ENCODE data around the gene CA11. TPM values are rescaled to one million over a fixed set of nuclear protein-coding genes. Genes with fewer than 3 reads are reported as not detected.
A peak's percentile ranks its signal among the peaks of the same experiment; 100 is the strongest.
"Not testable (repeated sequence)": the region's sequence is repeated elsewhere in the genome, so short reads cannot be mapped to it uniquely, and the experiment has no call there.

Gene CA11
- total RNA-seq = 10 to 100 TPM; 12.0 to 14.9 TPM

DNA sequence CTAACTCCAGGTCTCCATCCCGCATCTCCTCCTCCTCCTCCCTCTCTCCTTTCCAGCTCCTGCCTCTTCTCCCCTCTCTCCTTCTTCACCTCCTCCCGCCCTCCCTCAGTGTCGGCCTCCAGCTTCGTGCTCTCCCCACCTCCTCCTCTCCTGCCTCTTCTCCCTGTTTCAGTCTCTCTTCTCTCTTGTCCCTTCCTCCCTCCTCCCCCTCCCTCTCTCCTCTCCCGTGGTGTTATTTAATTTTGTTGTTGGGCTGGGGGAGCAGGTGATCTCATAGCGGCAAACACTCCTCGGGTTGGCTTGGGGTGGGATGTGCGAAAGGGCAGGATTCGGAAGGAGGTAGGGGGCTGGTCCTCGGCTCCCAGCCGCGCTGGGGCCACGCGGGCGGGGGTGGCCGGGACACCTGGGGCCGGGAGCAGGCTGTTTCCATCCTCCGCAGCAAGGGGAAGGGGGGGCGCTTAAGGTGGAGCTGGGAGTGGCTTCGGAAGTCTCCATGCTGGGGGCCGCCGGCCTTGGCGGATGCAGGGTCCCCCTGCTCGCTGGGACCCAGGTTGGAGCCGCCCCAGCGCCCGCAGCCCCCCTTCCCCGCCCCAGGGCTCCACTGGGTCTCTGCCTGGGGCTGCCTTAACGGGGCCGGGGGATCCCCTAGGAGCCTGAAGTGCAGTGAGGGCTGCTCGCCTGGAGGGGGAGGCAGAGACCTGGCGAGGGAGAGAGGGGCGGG is at the start of gene CA11:
Gene CA11 (minus strand): TSS at position 187 of the 721 bp plus-strand sequence. CDS start 555 bp downstream, outside the sequence.
- CTCF ChIA-PET = interaction anchor here (0.9 to 2.6 kb wide), 10 partner anchors 10 to 254 kb away, joined by 3 to 17 read pairs (median 4); partner anchors contain the start of genes FUT2 and NUCB1
- Mint-ChIP-seq H3K4me1 (ENCODE audit: low read depth) (peaks cover 31% of the 10 kb centered on the region), H3K9me3 (no peaks in the 10 kb centered on the region), H3K36me3 (ENCODE audit: low read depth) (no peaks in the 10 kb centered on the region), H3K27me3 (ENCODE audit: low read depth) (no peaks in the 10 kb centered on the region), H3K27ac (peak within 1 kb of the TSS; percentile 80), H3K4me3 (peak within 1 kb of the TSS; percentile 78)
- intact Hi-C loops (cut with micrococcal nuclease) = loop anchor here (1.0 to 5.0 kb wide), 10 partner anchors 9 to 346 kb away; partner anchors contain the start of genes DBP, GYS1 and RUVBL2
- DNase-seq = peak; percentile 95

DNA sequence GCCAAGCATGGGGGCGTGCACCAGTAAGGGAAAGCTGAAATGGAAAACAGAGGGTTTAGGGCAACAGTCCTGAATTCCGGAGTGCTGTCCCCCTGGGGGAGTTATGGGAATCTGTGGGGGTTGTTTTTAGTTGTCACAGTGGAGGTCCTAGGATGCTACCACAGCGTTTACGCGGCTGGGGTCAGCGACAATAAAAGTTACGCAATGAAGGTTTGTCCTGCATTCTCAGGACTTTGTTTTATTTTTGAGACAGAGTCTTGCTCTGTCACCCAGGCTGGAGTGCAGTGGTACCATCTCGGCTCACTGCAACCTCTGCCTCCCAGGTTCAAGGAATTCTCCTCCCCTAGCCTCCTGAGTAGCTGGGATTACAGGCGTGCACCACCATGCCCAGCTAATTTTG is 47.6 kb upstream of the CA11 start:
- Mint-ChIP-seq H3K27me3 (ENCODE audit: low read depth) (peaks cover 14% of the 10 kb centered on the region), H3K4me1 (ENCODE audit: low read depth) (peaks cover 15% of the 10 kb centered on the region)
- H3K27ac Mint-ChIP-seq; H3K9me3 Mint-ChIP-seq; intact Hi-C loops (cut with micrococcal nuclease); H3K36me3 Mint-ChIP-seq (ENCODE audit: low read depth); H3K4me3 Mint-ChIP-seq; DNase-seq: not testable (repeated sequence)
- CTCF ChIA-PET = interaction anchor here (2.4 kb wide), 1 partner anchor 18 kb away, joined by 9 read pairs; no protein-coding TSS in a partner anchor

DNA sequence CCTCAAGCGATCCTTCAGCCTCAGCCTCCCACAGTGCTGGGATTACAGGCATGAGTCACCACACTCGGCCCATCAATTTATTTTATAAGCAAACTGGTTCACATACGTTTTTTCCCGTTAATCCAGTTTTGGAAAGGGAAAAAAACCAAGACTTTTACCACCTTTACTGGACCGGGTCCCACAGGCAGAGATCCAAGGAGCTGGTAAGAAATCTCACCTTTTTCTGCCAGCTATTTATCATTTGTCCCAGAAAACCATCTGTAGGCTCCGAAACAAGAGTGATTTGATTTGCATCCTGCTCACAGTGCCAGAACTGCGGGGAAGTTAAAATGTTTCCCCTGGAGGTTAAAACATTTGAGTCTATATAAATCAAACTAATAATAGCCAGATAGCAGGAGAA is 43.5 kb upstream of the CA11 start:
- Mint-ChIP-seq H3K4me3 (no peak overlapping the region), H3K4me1 (ENCODE audit: low read depth) (no peaks in the 10 kb centered on the region), H3K36me3 (ENCODE audit: low read depth) (no peaks in the 10 kb centered on the region), H3K27ac (no peak overlapping the region), H3K27me3 (ENCODE audit: low read depth) (no peaks in the 10 kb centered on the region), H3K9me3 (no peaks in the 10 kb centered on the region)
- intact Hi-C loops (cut with micrococcal nuclease) = no loop called here
- no peak for DNase-seq
- CTCF ChIA-PET = no interaction called here

DNA sequence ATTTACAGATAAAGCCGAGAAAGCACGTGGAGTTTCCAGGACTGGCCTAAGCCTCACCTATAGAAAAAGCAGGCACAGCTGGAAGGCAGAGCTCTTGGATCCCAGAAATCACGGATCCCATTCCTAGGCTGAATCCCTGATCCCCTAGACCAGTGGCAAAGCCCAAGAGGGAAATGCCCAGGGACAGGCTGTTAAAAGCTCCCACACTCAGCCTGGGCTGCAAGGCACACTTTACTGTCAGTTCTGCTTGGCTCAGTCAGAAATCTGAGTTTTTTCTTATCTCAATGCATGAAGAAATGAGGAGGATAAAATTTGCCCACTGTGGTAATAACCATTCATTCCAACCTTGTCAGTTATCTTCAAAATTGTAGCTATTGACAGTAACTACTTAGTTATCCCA is 41.8 kb upstream of the CA11 start:
- Mint-ChIP-seq H3K27ac (no peak overlapping the region), H3K9me3 (no peaks in the 10 kb centered on the region), H3K36me3 (ENCODE audit: low read depth) (no peaks in the 10 kb centered on the region), H3K4me3 (no peak overlapping the region), H3K4me1 (ENCODE audit: low read depth) (no peaks in the 10 kb centered on the region), H3K27me3 (ENCODE audit: low read depth) (no peaks in the 10 kb centered on the region)
- CTCF ChIA-PET = interaction anchor here (1.1 to 1.4 kb wide), 3 partner anchors 12 to 108 kb away, joined by 3 read pairs; no protein-coding TSS in a partner anchor
- DNase-seq = no peak
- intact Hi-C loops (cut with micrococcal nuclease) = no loop called here

DNA sequence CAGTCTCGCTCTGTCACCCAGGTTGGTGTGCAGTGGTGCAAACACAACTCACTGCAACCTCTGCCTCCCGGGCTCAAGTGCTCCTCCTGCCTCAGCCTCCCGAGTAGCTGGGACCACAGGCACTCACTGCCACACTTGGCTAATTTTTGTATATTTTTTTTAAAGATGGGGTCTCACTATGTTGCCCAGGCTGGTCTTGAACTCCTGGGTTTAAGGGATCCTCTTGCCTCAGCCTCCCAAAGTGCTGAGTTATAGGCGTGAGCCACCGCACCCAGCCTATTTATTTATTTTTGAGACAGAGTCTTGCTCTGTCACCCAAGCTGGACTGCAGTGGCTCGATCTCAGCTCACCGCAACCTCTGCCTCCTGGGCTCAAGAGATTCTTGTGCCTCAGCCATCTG is 40.6 kb upstream of the CA11 start:
- CTCF ChIA-PET = interaction anchor here (0.6 to 1.4 kb wide), 2 partner anchors 109 to 352 kb away, joined by 3 read pairs; no protein-coding TSS in a partner anchor

DNA sequence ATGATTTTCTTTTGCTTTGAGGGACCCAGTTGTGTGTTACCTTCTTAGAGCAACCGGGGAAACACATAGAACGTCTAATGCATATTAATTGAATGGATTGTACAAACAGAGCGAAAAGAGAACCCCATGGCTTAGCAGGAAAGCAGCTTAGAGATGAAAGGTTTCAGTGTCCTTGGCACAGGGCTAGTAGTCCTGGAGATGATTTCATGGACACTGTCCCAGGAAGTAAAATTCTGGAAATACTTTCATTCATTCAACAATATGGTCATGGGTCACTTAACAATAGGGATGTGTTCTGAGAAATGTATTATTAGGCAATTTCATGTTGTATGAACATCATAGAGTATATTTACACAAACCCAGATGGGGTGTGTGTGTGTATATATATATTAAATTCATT is 40.1 kb upstream of the CA11 start:
- Mint-ChIP-seq H3K27ac (no peak overlapping the region), H3K4me3 (no peak overlapping the region), H3K27me3 (ENCODE audit: low read depth) (no peaks in the 10 kb centered on the region), H3K4me1 (ENCODE audit: low read depth) (no peaks in the 10 kb centered on the region), H3K36me3 (ENCODE audit: low read depth) (no peaks in the 10 kb centered on the region), H3K9me3 (no peaks in the 10 kb centered on the region)
- CTCF ChIA-PET = no interaction called here
- no peak for DNase-seq
- intact Hi-C loops (cut with micrococcal nuclease) = no loop called here

More for the DNA sequence above, 40.6 kb upstream of the CA11 start:
- intact Hi-C loops (cut with micrococcal nuclease); H3K4me3 Mint-ChIP-seq; H3K27me3 Mint-ChIP-seq (ENCODE audit: low read depth); H3K4me1 Mint-ChIP-seq (ENCODE audit: low read depth); DNase-seq; H3K9me3 Mint-ChIP-seq; H3K27ac Mint-ChIP-seq; H3K36me3 Mint-ChIP-seq (ENCODE audit: low read depth): not testable (repeated sequence)

DNA sequence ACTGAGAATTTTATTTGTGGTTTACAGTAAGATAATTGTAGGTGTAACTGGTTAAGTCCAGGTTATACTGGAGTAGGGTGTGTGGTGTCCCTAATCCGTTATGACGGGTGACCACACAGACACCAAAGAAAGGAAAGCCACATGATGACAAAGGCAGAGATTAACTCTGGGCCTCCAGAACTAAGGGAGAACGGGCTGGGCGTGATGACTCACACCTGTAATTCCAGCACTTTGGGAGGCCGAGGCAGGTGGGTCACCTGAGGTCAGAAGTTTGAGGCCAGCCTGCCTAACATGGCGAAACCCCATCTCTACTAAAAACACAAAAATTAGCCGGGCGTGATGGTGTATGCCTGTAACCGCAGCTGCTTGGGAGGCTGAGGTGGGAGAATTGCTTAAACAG is 39.6 kb upstream of the CA11 start:
- no peaks in the 10 kb centered on the region for H3K9me3 Mint-ChIP-seq
- intact Hi-C loops (cut with micrococcal nuclease) = no loop called here
- no peak overlapping the region for H3K27ac Mint-ChIP-seq
- CTCF ChIA-PET = no interaction called here
- H3K4me3 Mint-ChIP-seq = no peak overlapping the region
- no peak for DNase-seq
- H3K36me3 Mint-ChIP-seq (ENCODE audit: low read depth) = no peaks in the 10 kb centered on the region
- no peaks in the 10 kb centered on the region for H3K27me3 Mint-ChIP-seq (ENCODE audit: low read depth)
- no peaks in the 10 kb centered on the region for H3K4me1 Mint-ChIP-seq (ENCODE audit: low read depth)

DNA sequence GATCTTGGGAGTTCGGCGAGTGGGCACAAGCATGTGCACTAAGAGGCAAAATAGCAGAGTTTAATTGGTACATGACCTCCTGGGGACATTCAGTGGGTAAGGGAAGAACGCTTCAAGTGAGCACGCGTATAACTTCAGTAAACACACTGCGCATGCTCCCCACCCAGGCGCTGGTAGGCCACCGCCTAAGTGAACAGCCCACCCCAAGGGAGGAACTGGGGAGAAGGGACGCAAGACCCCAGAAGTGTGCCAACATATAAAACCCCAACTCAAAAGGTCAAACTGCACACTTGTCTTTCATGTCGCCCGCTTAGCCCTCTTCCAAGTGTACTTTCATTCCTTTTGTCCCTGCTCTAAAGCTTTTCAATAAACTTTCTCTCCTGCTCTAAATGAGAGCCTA is 37.4 kb upstream of the CA11 start:
- Mint-ChIP-seq H3K36me3 (ENCODE audit: low read depth) (no peaks in the 10 kb centered on the region), H3K27ac (no peak overlapping the region), H3K27me3 (ENCODE audit: low read depth) (no peaks in the 10 kb centered on the region), H3K4me3 (peak overlapping the region; percentile 4), H3K9me3 (no peaks in the 10 kb centered on the region), H3K4me1 (ENCODE audit: low read depth) (no peaks in the 10 kb centered on the region)
- intact Hi-C loops (cut with micrococcal nuclease) = no loop called here
- peak; percentile 43 for DNase-seq
- CTCF ChIA-PET = interaction anchor here (0.7 kb wide), 1 partner anchor 1469 kb away, joined by 4 read pairs; no protein-coding TSS in a partner anchor

DNA sequence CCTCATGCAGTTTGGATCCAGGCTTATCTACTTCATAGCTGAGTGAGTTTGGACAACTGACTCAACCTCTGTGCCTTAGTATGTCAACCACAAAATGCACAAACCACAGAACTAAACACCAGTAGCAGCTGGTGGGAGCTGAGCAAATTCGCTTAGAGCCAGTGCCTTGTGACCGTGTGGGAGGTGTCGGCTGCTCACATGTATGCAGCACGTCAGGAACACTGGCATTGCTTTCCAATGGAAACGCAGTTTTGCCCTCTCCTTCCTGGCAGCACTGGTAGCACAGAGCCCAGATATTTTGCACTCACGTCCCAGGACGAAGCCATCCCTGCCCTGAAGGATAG is 35.1 kb upstream of the CA11 start:
- no peak overlapping the region for H3K27ac Mint-ChIP-seq
- intact Hi-C loops (cut with micrococcal nuclease) = no loop called here
- no peak overlapping the region for H3K4me3 Mint-ChIP-seq
- no peaks in the 10 kb centered on the region for H3K36me3 Mint-ChIP-seq (ENCODE audit: low read depth)
- CTCF ChIA-PET = interaction anchor here (1.0 kb wide), 1 partner anchor 32 kb away, joined by 3 read pairs; no protein-coding TSS in a partner anchor
- no peaks in the 10 kb centered on the region for H3K27me3 Mint-ChIP-seq (ENCODE audit: low read depth)
- DNase-seq = no peak
- H3K9me3 Mint-ChIP-seq = no peaks in the 10 kb centered on the region
- H3K4me1 Mint-ChIP-seq (ENCODE audit: low read depth) = no peaks in the 10 kb centered on the region

DNA sequence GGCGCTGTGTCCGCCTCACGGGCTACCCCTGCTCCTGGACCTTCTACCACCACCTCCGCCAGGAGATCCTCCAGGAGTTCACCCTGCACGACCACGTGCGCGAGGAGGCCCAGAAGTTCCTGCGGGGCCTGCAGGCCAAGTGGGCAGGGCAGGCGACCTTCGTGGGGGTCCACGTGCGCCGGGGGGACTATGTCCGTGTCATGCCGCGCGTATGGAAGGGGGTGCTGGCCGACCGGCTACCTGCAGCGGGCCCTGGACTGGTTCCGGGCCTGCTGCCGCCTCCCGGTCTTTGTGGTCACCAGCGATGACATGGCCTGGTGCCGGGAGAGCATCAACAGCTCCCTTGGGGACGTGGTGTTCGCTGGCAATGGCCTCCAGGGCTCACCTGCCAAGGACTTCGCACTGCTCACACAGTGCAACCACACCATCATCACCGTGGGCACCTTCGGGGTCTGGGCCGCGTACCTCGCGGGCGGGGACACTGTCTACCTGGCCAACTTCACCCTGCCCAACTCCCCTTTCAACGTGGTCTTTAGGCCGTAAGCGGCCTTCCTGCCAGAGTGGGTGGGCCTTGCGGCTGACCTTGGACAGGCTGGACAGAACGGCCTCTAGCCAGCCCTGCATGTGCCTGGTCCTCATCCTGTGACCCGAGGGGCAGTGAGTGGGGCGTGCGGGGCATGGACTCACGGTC is 34.6 kb upstream of the CA11 start:
- no peaks in the 10 kb centered on the region for H3K9me3 Mint-ChIP-seq
- H3K36me3 Mint-ChIP-seq (ENCODE audit: low read depth) = no peaks in the 10 kb centered on the region
- no peak for DNase-seq
- CTCF ChIA-PET = interaction anchor here (1.0 kb wide), 1 partner anchor 32 kb away, joined by 3 read pairs; no protein-coding TSS in a partner anchor
- no peaks in the 10 kb centered on the region for H3K27me3 Mint-ChIP-seq (ENCODE audit: low read depth)
- H3K4me3 Mint-ChIP-seq = no peak overlapping the region
- no peak overlapping the region for H3K27ac Mint-ChIP-seq
- no peaks in the 10 kb centered on the region for H3K4me1 Mint-ChIP-seq (ENCODE audit: low read depth)
- intact Hi-C loops (cut with micrococcal nuclease) = no loop called here

DNA sequence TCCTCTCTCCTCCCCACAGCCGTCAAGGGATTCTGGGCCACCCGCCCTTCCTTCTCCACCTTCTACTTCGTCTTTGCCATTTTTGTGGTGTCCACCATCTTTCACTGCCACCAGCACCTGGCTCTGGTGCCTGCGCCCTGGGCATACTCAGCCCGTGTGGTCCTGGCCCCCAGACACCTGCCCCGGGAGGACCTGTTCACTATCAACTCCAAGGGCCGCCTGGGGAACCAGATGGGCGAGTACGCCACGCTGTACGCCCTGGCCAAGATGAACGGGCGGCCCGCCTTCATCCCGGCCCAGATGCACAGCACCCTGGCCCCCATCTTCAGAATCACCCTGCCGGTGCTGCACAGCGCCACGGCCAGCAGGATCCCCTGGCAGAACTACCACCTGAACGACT is 34.0 kb upstream of the CA11 start:
- H3K36me3 Mint-ChIP-seq (ENCODE audit: low read depth); H3K27ac Mint-ChIP-seq; H3K4me3 Mint-ChIP-seq; CTCF ChIA-PET; H3K4me1 Mint-ChIP-seq (ENCODE audit: low read depth); H3K27me3 Mint-ChIP-seq (ENCODE audit: low read depth); H3K9me3 Mint-ChIP-seq; intact Hi-C loops (cut with micrococcal nuclease); DNase-seq: not testable (repeated sequence)

DNA sequence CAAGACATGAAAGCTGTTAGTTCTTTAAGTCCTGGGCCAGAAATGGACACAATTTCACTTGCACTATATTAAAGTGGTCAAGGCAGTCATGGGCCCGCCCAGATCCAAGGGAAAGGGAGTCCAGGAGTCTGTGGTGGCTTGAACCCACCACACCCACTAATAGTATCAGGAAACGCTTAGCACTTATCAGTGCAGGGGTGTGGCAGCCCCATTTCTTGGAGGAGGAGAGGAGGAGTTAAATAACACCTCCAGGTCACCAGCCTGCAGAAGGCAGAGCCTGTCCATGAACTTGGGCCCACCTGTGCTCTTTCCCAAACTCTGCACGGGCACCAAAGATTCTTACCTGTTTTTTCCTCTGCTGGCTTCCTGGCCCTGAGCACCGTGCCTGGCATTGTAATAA is 32.2 kb upstream of the CA11 start:
- Mint-ChIP-seq H3K27me3 (ENCODE audit: low read depth) (no peaks in the 10 kb centered on the region), H3K36me3 (ENCODE audit: low read depth) (no peaks in the 10 kb centered on the region), H3K27ac (no peak overlapping the region), H3K4me1 (ENCODE audit: low read depth) (peaks cover 5% of the 10 kb centered on the region), H3K9me3 (no peaks in the 10 kb centered on the region), H3K4me3 (no peak overlapping the region)
- CTCF ChIA-PET = interaction anchor here (0.7 to 1.2 kb wide), 3 partner anchors 12 to 404 kb away, joined by 3 to 5 read pairs (median 3); partner anchors contain the start of gene CA11
- no peak for DNase-seq
- intact Hi-C loops (cut with micrococcal nuclease) = no loop called here

Data from activated naive CD4-positive, alpha-beta T cell treated with anti-CD3 and anti-CD28 coated beads for 36 hours (primary cell).